ENCODE results near the gene ZHX3. TPM values are rescaled to one million over a fixed set of nuclear protein-coding genes. Genes with fewer than 3 reads are reported as not detected.

ZHX3 gene
- total RNA-seq, 1 donor from 2014 or later: 16.3 TPM

DNA sequence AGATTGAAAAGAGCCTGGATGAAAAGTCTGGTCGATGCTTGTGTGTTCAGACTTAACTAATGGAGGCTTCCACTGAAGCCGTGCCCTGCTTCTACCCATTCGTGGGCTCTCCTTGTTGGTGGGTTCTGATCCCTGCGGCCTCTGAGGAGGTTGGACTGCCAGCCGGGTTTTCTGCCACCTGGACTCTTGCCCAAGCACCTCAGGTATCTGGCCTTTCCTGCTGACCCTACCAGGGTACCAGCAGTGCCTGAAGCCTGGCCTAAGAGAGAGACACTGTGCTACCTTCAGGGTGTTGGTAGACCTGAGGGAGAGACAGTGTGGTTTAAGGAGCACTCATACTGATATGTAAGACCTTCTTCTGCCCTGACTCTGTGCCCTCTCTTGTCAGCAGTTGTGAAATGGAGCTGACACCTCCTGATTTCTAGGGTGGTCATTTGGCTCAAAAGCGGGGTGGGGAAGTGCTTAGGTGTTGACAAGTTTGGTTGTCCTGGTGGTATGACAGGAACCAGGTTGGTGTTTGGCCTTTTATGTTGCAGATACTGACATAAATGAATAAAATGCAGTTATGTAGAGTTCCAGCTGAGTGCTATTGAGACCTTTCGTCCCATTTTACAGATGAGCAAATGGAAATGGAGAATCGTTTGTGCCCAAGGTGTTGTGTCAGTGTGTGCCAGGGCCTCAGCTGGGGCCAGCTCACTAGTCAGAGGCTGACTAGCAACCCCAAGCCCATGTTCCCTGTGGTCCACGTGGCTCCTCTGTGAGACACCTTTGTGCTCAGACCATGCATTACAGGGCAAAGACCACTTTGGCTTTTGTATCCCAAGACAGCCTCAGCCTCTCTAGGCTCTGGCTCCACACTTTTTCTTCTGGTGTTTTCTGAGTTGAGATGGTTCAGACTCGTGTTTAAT is 177.1 kb downstream of the ZHX3 start:
- H3K27me3 Mint-ChIP-seq: no peaks in the 10 kb centered on the region
- TF ChIP-seq, protein P1, sequence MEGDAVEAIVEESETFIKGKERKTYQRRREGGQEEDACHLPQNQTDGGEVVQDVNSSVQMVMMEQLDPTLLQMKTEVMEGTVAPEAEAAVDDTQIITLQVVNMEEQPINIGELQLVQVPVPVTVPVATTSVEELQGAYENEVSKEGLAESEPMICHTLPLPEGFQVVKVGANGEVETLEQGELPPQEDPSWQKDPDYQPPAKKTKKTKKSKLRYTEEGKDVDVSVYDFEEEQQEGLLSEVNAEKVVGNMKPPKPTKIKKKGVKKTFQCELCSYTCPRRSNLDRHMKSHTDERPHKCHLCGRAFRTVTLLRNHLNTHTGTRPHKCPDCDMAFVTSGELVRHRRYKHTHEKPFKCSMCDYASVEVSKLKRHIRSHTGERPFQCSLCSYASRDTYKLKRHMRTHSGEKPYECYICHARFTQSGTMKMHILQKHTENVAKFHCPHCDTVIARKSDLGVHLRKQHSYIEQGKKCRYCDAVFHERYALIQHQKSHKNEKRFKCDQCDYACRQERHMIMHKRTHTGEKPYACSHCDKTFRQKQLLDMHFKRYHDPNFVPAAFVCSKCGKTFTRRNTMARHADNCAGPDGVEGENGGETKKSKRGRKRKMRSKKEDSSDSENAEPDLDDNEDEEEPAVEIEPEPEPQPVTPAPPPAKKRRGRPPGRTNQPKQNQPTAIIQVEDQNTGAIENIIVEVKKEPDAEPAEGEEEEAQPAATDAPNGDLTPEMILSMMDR (conservative IDR thresholded peaks at IDR 0.05): no peak
- no peak overlapping the region for H3K27ac Mint-ChIP-seq
- DNase-seq (ENCODE audit: extremely low spot score, unreplicated experiment): no peak
- peaks cover 74% of the 10 kb centered on the region for H3K4me1 Mint-ChIP-seq (ENCODE audit: unreplicated experiment)
- peak overlapping the region; percentile 95 for H3K4me3 Mint-ChIP-seq
- peaks cover 28% of the 10 kb centered on the region for H3K36me3 Mint-ChIP-seq
- H3K9me3 Mint-ChIP-seq: no peaks in the 10 kb centered on the region

DNA sequence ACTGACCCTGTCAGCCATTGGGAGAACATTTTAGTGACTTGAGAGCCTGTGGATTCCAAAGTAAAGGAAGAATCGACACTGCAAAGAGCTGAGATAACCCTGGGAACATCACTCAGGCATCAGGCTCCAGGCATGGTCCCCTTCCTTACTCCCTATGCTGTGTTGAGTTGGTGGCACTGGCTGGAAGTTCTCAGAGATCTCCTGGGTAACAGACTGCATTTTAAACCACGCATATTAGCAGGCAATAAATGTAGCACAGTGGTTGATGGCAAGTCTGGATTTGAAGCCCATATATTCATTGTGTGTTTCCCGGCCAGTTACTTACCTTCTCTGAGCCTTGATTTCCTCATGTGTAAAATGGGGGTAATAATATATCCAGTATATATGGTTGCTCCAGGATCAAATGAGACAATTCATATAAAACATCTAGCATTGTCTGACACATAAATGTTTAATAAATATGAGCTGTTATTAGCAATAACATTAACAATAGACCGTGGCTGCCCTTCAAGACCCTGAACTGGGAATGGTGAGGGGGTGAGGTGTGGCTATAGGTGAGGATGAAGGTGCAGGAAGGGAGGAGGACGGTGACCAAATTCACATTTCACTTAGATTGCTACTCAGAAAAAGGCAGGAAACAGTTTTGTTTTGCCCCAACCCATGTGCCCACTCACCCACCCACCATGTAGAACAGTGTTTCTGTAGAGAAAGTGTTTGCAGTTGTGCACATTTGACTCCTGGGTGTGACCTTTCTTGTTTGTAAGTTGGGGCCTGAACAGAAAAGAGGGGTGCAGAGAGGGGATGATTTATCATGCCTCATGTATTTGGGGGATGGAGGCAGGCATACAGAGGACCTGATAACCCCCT is 178.1 kb downstream of the ZHX3 start:
- peaks cover 66% of the 10 kb centered on the region for H3K4me1 Mint-ChIP-seq (ENCODE audit: unreplicated experiment)
- TF ChIP-seq, protein P1 (conservative IDR thresholded peaks at IDR 0.05): no peak
- peak overlapping the region; percentile 74 for H3K27ac Mint-ChIP-seq
- H3K4me3 Mint-ChIP-seq: peak overlapping the region; percentile 95
- H3K27me3 Mint-ChIP-seq: no peaks in the 10 kb centered on the region
- no peak for DNase-seq (ENCODE audit: extremely low spot score, unreplicated experiment)
- H3K36me3 Mint-ChIP-seq: peaks cover 21% of the 10 kb centered on the region
- no peaks in the 10 kb centered on the region for H3K9me3 Mint-ChIP-seq

DNA sequence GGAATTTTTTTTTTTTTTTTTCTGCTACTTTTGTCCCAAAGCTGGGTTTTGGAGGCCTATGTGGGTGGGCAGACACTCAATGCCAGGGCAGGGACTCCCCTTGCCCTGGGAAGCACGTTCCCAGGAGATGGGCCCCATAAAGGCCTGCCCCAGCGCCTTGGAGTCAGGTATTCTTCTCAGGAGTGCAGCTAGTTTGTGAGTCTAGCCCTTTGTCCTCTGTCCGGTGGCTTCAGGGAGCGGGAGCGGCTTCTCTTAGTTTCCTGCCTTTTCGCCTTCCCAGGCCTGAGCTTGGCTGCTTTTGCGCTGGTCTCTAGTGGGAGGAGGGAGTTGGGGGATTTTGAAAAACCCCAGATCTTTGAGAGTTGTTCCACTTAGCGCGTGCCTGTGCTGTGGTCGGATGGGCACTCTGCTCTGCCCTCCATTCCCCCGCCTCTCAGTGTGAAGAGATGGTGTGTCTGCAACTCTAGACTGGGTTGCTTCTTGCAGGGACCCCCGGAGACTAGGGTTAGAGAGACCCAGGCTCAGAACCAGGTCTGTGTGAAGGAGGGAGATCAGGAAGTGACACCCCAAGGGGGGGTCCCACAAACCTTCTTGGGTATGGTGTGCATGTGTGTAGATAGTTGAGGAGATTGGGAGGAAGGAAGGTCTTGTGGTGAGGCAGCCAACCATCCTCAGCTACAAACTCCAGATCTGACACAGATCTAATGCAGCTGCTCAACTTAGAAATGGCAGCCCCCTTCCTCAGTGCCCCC is 178.9 kb downstream of the ZHX3 start:
- TF ChIP-seq, protein P1 (conservative IDR thresholded peaks at IDR 0.05): no peak
- Mint-ChIP-seq H3K4me3 (peak overlapping the region; percentile 95), H3K4me1 (ENCODE audit: unreplicated experiment) (peaks cover 62% of the 10 kb centered on the region), H3K27ac (peak overlapping the region; percentile 93), H3K36me3 (peaks cover 15% of the 10 kb centered on the region), H3K27me3 (no peaks in the 10 kb centered on the region), H3K9me3 (no peaks in the 10 kb centered on the region)
- DNase-seq (ENCODE audit: extremely low spot score, unreplicated experiment): no peak

DNA sequence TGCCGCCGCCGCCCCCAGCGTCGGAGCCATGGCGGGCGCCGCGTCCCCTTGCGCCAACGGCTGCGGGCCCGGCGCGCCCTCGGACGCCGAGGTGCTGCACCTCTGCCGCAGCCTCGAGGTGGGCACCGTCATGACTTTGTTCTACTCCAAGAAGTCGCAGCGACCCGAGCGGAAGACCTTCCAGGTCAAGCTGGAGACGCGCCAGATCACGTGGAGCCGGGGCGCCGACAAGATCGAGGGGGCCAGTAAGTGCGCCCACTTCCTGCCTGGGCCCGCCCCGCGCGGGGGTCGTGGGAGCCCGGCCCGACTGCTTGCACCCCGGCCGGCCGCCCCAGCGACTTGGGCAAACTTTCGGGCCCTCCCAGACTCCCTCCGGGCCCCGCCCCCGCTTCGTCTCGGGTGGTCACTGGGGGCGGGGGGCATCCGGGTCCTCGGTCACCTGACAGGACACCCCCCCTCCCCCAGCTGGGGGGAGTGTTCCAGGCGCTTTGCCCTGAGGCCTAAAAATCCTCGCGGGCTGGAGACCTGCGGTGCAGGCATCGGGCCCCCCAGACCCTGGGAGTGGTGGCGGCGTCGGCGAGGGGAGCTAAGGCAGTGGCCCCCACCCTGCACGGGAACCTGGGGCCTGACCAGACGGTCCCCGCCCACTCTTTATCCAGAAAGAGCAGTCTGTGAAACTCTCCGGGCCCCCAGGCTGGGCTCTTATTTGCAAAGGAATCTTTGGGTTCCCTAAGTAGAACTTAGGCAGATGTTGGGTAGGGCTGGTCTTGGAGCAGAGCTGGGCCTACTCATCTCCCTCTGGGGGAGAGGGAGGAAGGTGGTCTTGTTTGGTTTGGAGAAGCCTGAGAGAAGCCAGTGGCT is 179.7 kb downstream of the ZHX3 start:
- Mint-ChIP-seq H3K9me3 (no peaks in the 10 kb centered on the region), H3K27me3 (no peaks in the 10 kb centered on the region), H3K36me3 (peaks cover 10% of the 10 kb centered on the region), H3K27ac (peak overlapping the region; percentile 93), H3K4me1 (ENCODE audit: unreplicated experiment) (peaks cover 62% of the 10 kb centered on the region), H3K4me3 (peak overlapping the region; percentile 95)
- peak; percentile 85 for DNase-seq (ENCODE audit: extremely low spot score, unreplicated experiment)
- TF ChIP-seq, protein P1 (conservative IDR thresholded peaks at IDR 0.05): no peak

Data from type B pancreatic cell (in vitro differentiated cells).